Breast epithelium (tissue), 3 donors: ENCODE results near the gene MAPKAPK3.
"Not testable (repeated sequence)": the region's sequence is repeated elsewhere in the genome, so short reads cannot be mapped to it uniquely, and the experiment has no call there.

Experiments used
- POLR2A ChIP-seq: fragments of 450-650 bp; IDR thresholded peaks from one replicate; pipeline ENCODE4 v1.6.1; 2016; ENCODE audit warnings: antibody characterized with exemption, mild to moderate bottlenecking, moderate library complexity
- POLR2AphosphoS5 ChIP-seq, 3 donors: sonication (generic); formaldehyde crosslinking; IDR thresholded peaks; one replicate each; pipeline ENCODE4 v1.6.1; 2017; ENCODE audit warnings: antibody characterized with exemption in 3 of 3
- TF ChIP-seq, protein P1 (sequence below), 3 donors: fragments of 450-650 bp; IDR thresholded peaks; one replicate each; pipeline ENCODE4 v1.5.1; 2016 to 2017; ENCODE audit warnings: antibody characterized with exemption in 3 of 3, mild to moderate bottlenecking in 3 of 3, moderate library complexity in 3 of 3

DNA sequence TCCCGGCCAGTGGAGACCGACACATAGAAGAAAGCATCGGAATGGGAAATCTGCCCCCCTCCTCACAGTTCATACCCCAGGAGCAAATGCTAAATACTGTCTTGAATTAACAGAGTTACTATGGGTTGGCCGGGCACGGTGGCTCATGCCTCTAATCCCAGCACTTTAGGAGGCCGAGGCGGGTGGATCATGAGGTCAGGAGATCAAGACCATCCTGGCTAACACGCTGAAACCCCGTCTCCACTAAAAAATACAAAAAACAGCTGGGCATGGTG is 48.8 kb downstream of the MAPKAPK3 start:
- TF ChIP-seq POLR2AphosphoS5 (IDR thresholded peaks at IDR 0.05); POLR2A: not testable (repeated sequence)
- TF ChIP-seq, protein P1, sequence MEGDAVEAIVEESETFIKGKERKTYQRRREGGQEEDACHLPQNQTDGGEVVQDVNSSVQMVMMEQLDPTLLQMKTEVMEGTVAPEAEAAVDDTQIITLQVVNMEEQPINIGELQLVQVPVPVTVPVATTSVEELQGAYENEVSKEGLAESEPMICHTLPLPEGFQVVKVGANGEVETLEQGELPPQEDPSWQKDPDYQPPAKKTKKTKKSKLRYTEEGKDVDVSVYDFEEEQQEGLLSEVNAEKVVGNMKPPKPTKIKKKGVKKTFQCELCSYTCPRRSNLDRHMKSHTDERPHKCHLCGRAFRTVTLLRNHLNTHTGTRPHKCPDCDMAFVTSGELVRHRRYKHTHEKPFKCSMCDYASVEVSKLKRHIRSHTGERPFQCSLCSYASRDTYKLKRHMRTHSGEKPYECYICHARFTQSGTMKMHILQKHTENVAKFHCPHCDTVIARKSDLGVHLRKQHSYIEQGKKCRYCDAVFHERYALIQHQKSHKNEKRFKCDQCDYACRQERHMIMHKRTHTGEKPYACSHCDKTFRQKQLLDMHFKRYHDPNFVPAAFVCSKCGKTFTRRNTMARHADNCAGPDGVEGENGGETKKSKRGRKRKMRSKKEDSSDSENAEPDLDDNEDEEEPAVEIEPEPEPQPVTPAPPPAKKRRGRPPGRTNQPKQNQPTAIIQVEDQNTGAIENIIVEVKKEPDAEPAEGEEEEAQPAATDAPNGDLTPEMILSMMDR (IDR thresholded peaks at IDR 0.05) = not testable (repeated sequence)
